Panc1 (cell line): ENCODE data around the gene RASD1. TPM values are rescaled to one million over a fixed set of nuclear protein-coding genes. Genes with fewer than 3 reads are reported as not detected.

Experiments used
- ATAC-seq: fragments of 200-7000 bp; cut with Tn5 transposase; 2 replicates; pipeline ENCODE4 v1.9.1; 2020; ENCODE audit warnings: mild to moderate bottlenecking, moderate library complexity
- BruUV-seq: library from RNA; stranded (reverse); fragments of 400-500 nt; replicated peaks from 2 replicates; lab custom pipeline; 2021; lab: Mats Ljungman, UMichigan
- CTCF ChIA-PET: fragments of 300-600 bp; sonication (Branson Sonifier 250); formaldehyde crosslinking; loops from one replicate; lab custom pipeline; 2022; ENCODE audit warnings: antibody characterized with exemption; lab: Charles Lee
- POLR2A ChIA-PET: fragments of 300-600 bp; sonication (Branson Sonifier 250); formaldehyde crosslinking; loops from one replicate; lab custom pipeline; 2022; ENCODE audit warnings: antibody characterized with exemption; lab: Charles Lee
- DNase-seq: peaks from one replicate; pipeline ENCODE4 v3.0.0-alpha.2; 2010; ENCODE audit warnings: low read depth, low spot score
- H3K27ac ChIP-seq: 2 replicates; pipeline ENCODE4 v1.5.1; 2011; ENCODE audit warnings: mild to moderate bottlenecking, low read length, inconsistent platforms
- H3K27me3 ChIP-seq: fragments of 200-500 bp; sonication (Bioruptor generic); 2 replicates; pipeline ENCODE4 v1.6.0; 2014; ENCODE audit warnings: low read length, inconsistent platforms; ENCODE audit not compliant: control insufficient read depth, insufficient read depth
- H3K36me3 ChIP-seq: fragments of 200-500 bp; sonication (Bioruptor generic); 2 replicates; pipeline ENCODE4 v1.5.1; 2014; ENCODE audit warnings: inconsistent platforms, mild to moderate bottlenecking, low read length, moderate library complexity; ENCODE audit not compliant: control insufficient read depth, insufficient read depth
- H3K4me1 ChIP-seq: 2 replicates; pipeline ENCODE4 v1.5.1; 2011; ENCODE audit warnings: inconsistent platforms, mild to moderate bottlenecking, low read length, moderate library complexity; ENCODE audit not compliant: control insufficient read depth, insufficient read depth
- H3K4me3 ChIP-seq, 2 experiments: 2 replicates each; pipeline ENCODE4 v1.5.1; 2011 to 2012; ENCODE audit warnings: low read depth in 2 of 2, low read length in 2 of 2, mild to moderate bottlenecking in 2 of 2, inconsistent platforms in 1 of 2, moderate library complexity in 1 of 2
- H3K9me3 ChIP-seq: fragments of 200-500 bp; sonication (Bioruptor generic); 2 replicates; pipeline ENCODE4 v1.5.1; 2014; ENCODE audit warnings: low read depth, mild to moderate bottlenecking, inconsistent platforms, low read length, moderate library complexity; ENCODE audit not compliant: control insufficient read depth, insufficient read depth
- CTCF ChIP-seq: fragments of 450-650 bp; IDR thresholded peaks from 2 replicates; pipeline ENCODE4 v1.5.1; 2017; ENCODE audit warnings: mild to moderate bottlenecking
- POLR2AphosphoS5 ChIP-seq: IDR thresholded peaks from 2 replicates; pipeline ENCODE4 v1.6.1; 2012; ENCODE audit warnings: mild to moderate bottlenecking, low read depth, low read length, moderate library complexity
- SIN3A ChIP-seq: IDR thresholded peaks from 2 replicates; pipeline ENCODE4 v1.6.1; 2012; ENCODE audit warnings: low read depth, mild to moderate bottlenecking, low read length, moderate library complexity, borderline replicate concordance; ENCODE audit not compliant: insufficient read depth
- TCF7L2 ChIP-seq: IDR thresholded peaks from 2 replicates; pipeline ENCODE4 v1.6.1; 2011; ENCODE audit warnings: mild to moderate bottlenecking, low read depth, low read length, inconsistent platforms
- in situ Hi-C: cut with HindIII; loops from 2 replicates; pipeline ENCODE4 v1.10.0; 2016; ENCODE audit warnings: low sequenced_read_pairs, low pct_unique_long_range_greater_than_20kb
- intact Hi-C: fragments of 100-400 bp; cut with micrococcal nuclease; formaldehyde crosslinking; loops from one replicate; pipeline ENCODE4 v1.10.0; 2022; ENCODE audit not compliant: unreplicated experiment
- total RNA-seq: library from RNA; stranded (reverse); gene quantifications from one replicate; pipeline ENCODE4 v1.2.1, GENCODE V29; 2021; ENCODE audit not compliant: unreplicated experiment
- TF ChIP-seq, protein P1 (sequence below), 2 experiments: IDR thresholded peaks; 2 replicates each; pipeline ENCODE4 v1.6.1; 2011 to 2012; ENCODE audit warnings: low read depth in 2 of 2, control low read depth in 1 of 2, low read length in 1 of 2, mild to moderate bottlenecking in 1 of 2, moderate library complexity in 1 of 2; ENCODE audit not compliant: insufficient read depth in 1 of 2

The RASD1 gene
- total RNA-seq, 1 experiment from 2014 or later, result 1.7 TPM

- in situ Hi-C loops (no loop called here), intact Hi-C loops (no loop called here)
- H3K4me1 ChIP-seq, result no peaks in the 10 kb centered on the region; the same call in 1 of the 2 replicates
- no peaks in the 10 kb centered on the region for H3K9me3 ChIP-seq
- H3K36me3 ChIP-seq, result no peaks in the 10 kb centered on the region
- ATAC-seq (no peak), DNase-seq (no peak)
- CTCF ChIA-PET, result no interaction called here
- no peak overlapping the region for H3K27ac ChIP-seq
- POLR2A ChIA-PET, result no interaction called here
- no peaks in the 10 kb centered on the region for H3K27me3 ChIP-seq
- TF ChIP-seq POLR2AphosphoS5 (no peak), TCF7L2 (no peak), CTCF (no peak), SIN3A (no peak)
- TF ChIP-seq, protein P1, sequence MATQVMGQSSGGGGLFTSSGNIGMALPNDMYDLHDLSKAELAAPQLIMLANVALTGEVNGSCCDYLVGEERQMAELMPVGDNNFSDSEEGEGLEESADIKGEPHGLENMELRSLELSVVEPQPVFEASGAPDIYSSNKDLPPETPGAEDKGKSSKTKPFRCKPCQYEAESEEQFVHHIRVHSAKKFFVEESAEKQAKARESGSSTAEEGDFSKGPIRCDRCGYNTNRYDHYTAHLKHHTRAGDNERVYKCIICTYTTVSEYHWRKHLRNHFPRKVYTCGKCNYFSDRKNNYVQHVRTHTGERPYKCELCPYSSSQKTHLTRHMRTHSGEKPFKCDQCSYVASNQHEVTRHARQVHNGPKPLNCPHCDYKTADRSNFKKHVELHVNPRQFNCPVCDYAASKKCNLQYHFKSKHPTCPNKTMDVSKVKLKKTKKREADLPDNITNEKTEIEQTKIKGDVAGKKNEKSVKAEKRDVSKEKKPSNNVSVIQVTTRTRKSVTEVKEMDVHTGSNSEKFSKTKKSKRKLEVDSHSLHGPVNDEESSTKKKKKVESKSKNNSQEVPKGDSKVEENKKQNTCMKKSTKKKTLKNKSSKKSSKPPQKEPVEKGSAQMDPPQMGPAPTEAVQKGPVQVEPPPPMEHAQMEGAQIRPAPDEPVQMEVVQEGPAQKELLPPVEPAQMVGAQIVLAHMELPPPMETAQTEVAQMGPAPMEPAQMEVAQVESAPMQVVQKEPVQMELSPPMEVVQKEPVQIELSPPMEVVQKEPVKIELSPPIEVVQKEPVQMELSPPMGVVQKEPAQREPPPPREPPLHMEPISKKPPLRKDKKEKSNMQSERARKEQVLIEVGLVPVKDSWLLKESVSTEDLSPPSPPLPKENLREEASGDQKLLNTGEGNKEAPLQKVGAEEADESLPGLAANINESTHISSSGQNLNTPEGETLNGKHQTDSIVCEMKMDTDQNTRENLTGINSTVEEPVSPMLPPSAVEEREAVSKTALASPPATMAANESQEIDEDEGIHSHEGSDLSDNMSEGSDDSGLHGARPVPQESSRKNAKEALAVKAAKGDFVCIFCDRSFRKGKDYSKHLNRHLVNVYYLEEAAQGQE (IDR thresholded peaks at IDR 0.05; ENCODE audit: insufficient read depth in 1 of 2, low read depth in 2 of 2, low read length in 1 of 2), result no peak
- no peak overlapping the region for H3K4me3 ChIP-seq
- BruUV-seq, result no TSS peak
Observed at GRCh38 chr17:17520599-17521232, 24.5 kb upstream of the RASD1 start.

DNA sequence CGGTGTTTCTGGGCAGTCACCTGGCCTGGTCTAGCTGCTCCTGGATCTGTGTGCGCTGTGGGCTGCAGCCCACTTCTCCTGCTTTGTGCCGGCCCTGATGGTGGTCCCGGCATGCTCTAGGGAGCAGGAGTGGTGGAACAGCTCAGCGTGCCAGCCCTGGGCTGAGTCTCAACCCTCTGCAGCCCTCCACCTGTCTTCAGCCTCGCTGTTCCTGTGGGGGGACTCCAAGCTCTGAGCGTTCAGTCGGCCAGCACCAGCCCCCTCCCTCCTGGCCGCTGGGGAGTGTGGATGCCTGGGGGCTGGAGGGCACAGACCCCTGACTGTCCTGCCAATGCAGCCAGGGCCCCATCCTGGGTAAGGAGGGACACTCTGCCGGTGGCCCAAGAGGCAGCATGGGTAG, 23.7 kb upstream of the RASD1 start:
- TF ChIP-seq TCF7L2 (no peak), CTCF (no peak), POLR2AphosphoS5 (no peak), SIN3A (no peak)
- TF ChIP-seq, protein P1 (IDR thresholded peaks at IDR 0.05; ENCODE audit: insufficient read depth in 1 of 2, low read depth in 2 of 2, low read length in 1 of 2), result no peak
- H3K36me3 ChIP-seq, result no peaks in the 10 kb centered on the region
- H3K4me3 ChIP-seq, result no peak overlapping the region
- intact Hi-C loops, result no loop called here
- H3K9me3 ChIP-seq, result no peaks in the 10 kb centered on the region
- DNase-seq (no peak), ATAC-seq (no peak)
- no peak overlapping the region for H3K27ac ChIP-seq
- no peaks in the 10 kb centered on the region; the same call in 1 of the 2 replicates for H3K4me1 ChIP-seq
- no TSS peak for BruUV-seq
- ChIA-PET POLR2A (no interaction called here), CTCF (interaction anchor here (0.6 kb wide), 1 partner anchor 24 kb away, joined by 4 read pairs; the partner anchor contains the start of gene RASD1)
- no peaks in the 10 kb centered on the region for H3K27me3 ChIP-seq
- in situ Hi-C loops, result no loop called here
